Keratinocyte (primary cell): ENCODE data around the gene CFAP54. TPM values are rescaled to one million over a fixed set of nuclear protein-coding genes. Genes with fewer than 3 reads are reported as not detected.

Experiments
- DNase-seq: peaks from one replicate; pipeline ENCODE4 v3.0.0-alpha.2; 2011; ENCODE audit warnings: low read depth, missing footprints, low spot score
- FAIRE-seq: peaks from 2 replicates; lab custom pipeline; 2011; peaks lifted over from hg19 to GRCh38; lab: Jason Lieb, UNC
- H2AFZ ChIP-seq: 2 replicates; pipeline ENCODE4 v1.6.0; 2012; ENCODE audit warnings: low read length, control low read depth, inconsistent platforms; ENCODE audit not compliant: control insufficient read depth
- H3K27ac ChIP-seq: 2 replicates; pipeline ENCODE4 v1.5.1; 2011; ENCODE audit warnings: low read length; ENCODE audit not compliant: control insufficient read depth, insufficient read depth
- H3K27me3 ChIP-seq: 3 replicates; pipeline ENCODE4 v1.6.0; 2011; ENCODE audit warnings: low read length; ENCODE audit not compliant: control insufficient read depth, insufficient read depth; ENCODE audit errors: extremely low read depth
- H3K36me3 ChIP-seq, 2 experiments: 2 replicates in 1 of 2; 3 replicates in 1 of 2; pipeline ENCODE4 v1.5.1; 2011; ENCODE audit warnings: low read length in 2 of 2, mild to moderate bottlenecking in 1 of 2; ENCODE audit not compliant: control insufficient read depth in 2 of 2, insufficient read depth in 2 of 2; ENCODE audit errors: extremely low read depth in 1 of 2
- H3K4me1 ChIP-seq: 3 replicates; pipeline ENCODE4 v1.5.1; 2011; ENCODE audit warnings: low read length; ENCODE audit not compliant: control insufficient read depth, insufficient read depth; ENCODE audit errors: extremely low read depth
- H3K4me2 ChIP-seq: 3 replicates; pipeline ENCODE4 v1.6.0; 2011; ENCODE audit warnings: low read depth, low read length; ENCODE audit not compliant: control insufficient read depth, insufficient read depth; ENCODE audit errors: extremely low read depth
- H3K4me3 ChIP-seq, 3 experiments: fragments of 200-600 bp in 1 of 3; sonication (generic) in 1 of 3; 2 replicates in 2 of 3; 3 replicates in 1 of 3; pipeline ENCODE4 v1.5.1; 2011 to 2016; ENCODE audit warnings: low read length in 3 of 3, mild to moderate bottlenecking in 3 of 3, control low read depth in 2 of 3, inconsistent platforms in 1 of 3, low read depth in 1 of 3, mixed read lengths in 1 of 3, mixed run types in 1 of 3, moderate library complexity in 1 of 3; ENCODE audit not compliant: control insufficient read depth in 2 of 3, insufficient read depth in 2 of 3; ENCODE audit errors: extremely low read depth in 1 of 3
- H3K79me2 ChIP-seq: 2 replicates; pipeline ENCODE4 v1.6.0; 2012; ENCODE audit warnings: low read length; ENCODE audit not compliant: control insufficient read depth, insufficient read depth
- H3K9ac ChIP-seq: 3 replicates; pipeline ENCODE4 v1.6.0; 2011; ENCODE audit warnings: low read length; ENCODE audit not compliant: control insufficient read depth, insufficient read depth; ENCODE audit errors: extremely low read depth
- H3K9me1 ChIP-seq: 3 replicates; pipeline ENCODE4 v1.6.0; 2011; ENCODE audit warnings: low read length; ENCODE audit not compliant: control insufficient read depth, insufficient read depth; ENCODE audit errors: extremely low read depth
- H3K9me3 ChIP-seq: 2 replicates; pipeline ENCODE4 v1.5.1; 2012; ENCODE audit warnings: low read depth, low read length; ENCODE audit not compliant: control insufficient read depth
- H4K20me1 ChIP-seq: 3 replicates; pipeline ENCODE4 v1.6.0; 2011; ENCODE audit warnings: low read length; ENCODE audit not compliant: control insufficient read depth, insufficient read depth; ENCODE audit errors: extremely low read depth
- CTCF ChIP-seq, 3 experiments: IDR thresholded peaks in 1 of 3; conservative IDR thresholded peaks in 1 of 3; optimal IDR thresholded peaks in 1 of 3; 2 replicates in 2 of 3; 3 replicates in 1 of 3; pipeline versions ENCODE3 to v1.5.1; 2011; ENCODE audit warnings: low read length in 3 of 3, mild to moderate bottlenecking in 3 of 3, moderate library complexity in 2 of 3, control low read depth in 1 of 3, inconsistent platforms in 1 of 3; ENCODE audit not compliant: insufficient read depth in 2 of 3; ENCODE audit errors: extremely low read depth in 1 of 3
- EZH2 ChIP-seq: IDR thresholded peaks from one replicate; pipeline ENCODE4 v1.6.1; 2012; ENCODE audit warnings: inconsistent platforms, mild to moderate bottlenecking, low read length, moderate library complexity
- dilution Hi-C: fragments of 300-500 bp; cut with MboI; formaldehyde crosslinking; loops from one replicate; pipeline ENCODE4 v1.7.0; 2020; ENCODE audit warnings: low sequenced_read_pairs; ENCODE audit not compliant: extremely low pct_ligation_motif_present
- polyA plus RNA-seq, 5 experiments: library from polyadenylated mRNA; depleted of rRNA in 3 of 5; stranded (reverse) in 3 of 5; stranded (forward) in 1 of 5; unstranded in 1 of 5; fragments of >200 nt; gene quantifications; 1 replicate in 1 of 5; 2 replicates in 3 of 5; 3 replicates in 1 of 5; pipeline versions ENCODE4 v1.2.1 to v1.2.3, GENCODE V29; 2011 to 2012; ENCODE audit warnings: missing spikeins in 2 of 5, low read depth in 1 of 5, low replicate concordance in 1 of 5

The CFAP54 gene
- polyA plus RNA-seq, 1 donor (not counting 4 experiments of a cell fraction or from before 2014, with no cell fraction given): 1.2 TPM

- no peaks in the 10 kb centered on the region for H3K36me3 ChIP-seq
- H3K4me3 ChIP-seq: no peak overlapping the region
- no peak for FAIRE-seq
- H3K4me2 ChIP-seq: no peak overlapping the region
- H3K4me1 ChIP-seq: peaks cover 36% of the 10 kb centered on the region
- TF ChIP-seq CTCF (optimal IDR thresholded peaks at IDR 0.05 in 1 of 3, IDR thresholded peaks at IDR 0.05 in 1 of 3, conservative IDR thresholded peaks at IDR 0.05 in 1 of 3; ENCODE audit: extremely low read depth in 1 of 3, insufficient read depth in 2 of 3, low read length in 3 of 3) (no peak), EZH2 (no peak)
- dilution Hi-C loops: no loop called here
- H4K20me1 ChIP-seq: no peaks in the 10 kb centered on the region
- no peaks in the 10 kb centered on the region for H3K9me3 ChIP-seq
- H3K9ac ChIP-seq: no peak overlapping the region
- no peak for DNase-seq
- no peaks in the 10 kb centered on the region for H3K79me2 ChIP-seq
- H3K27me3 ChIP-seq: no peaks in the 10 kb centered on the region
- H2AFZ ChIP-seq: no peak overlapping the region
- no peak overlapping the region for H3K27ac ChIP-seq
- H3K9me1 ChIP-seq: no peaks in the 10 kb centered on the region
These were observed 8.5 kb downstream of the CFAP54 start for GRCh38 chr12:96497855-96498254.

- FAIRE-seq: no peak
- H3K27me3 ChIP-seq: no peaks in the 10 kb centered on the region
- H3K79me2 ChIP-seq: no peaks in the 10 kb centered on the region
- H3K9me3 ChIP-seq: no peaks in the 10 kb centered on the region
- peak overlapping the region; percentile 59 for H3K4me2 ChIP-seq
- peak overlapping the region; percentile 93 for H3K27ac ChIP-seq
- H4K20me1 ChIP-seq: no peaks in the 10 kb centered on the region
- H3K9me1 ChIP-seq: no peaks in the 10 kb centered on the region
- DNase-seq: no peak
- H2AFZ ChIP-seq: no peak overlapping the region
- peaks cover 28% of the 10 kb centered on the region for H3K4me1 ChIP-seq
- dilution Hi-C loops: no loop called here
- H3K4me3 ChIP-seq: no peak overlapping the region
- H3K9ac ChIP-seq: peak overlapping the region; percentile 16
- TF ChIP-seq EZH2 (no peak), CTCF (optimal IDR thresholded peaks at IDR 0.05 in 1 of 3, IDR thresholded peaks at IDR 0.05 in 1 of 3, conservative IDR thresholded peaks at IDR 0.05 in 1 of 3; ENCODE audit: extremely low read depth in 1 of 3, insufficient read depth in 2 of 3, low read length in 3 of 3) (peak in 1 of 3 experiments; percentile 1)
- no peaks in the 10 kb centered on the region for H3K36me3 ChIP-seq
These were observed 11.3 kb downstream of the CFAP54 start for GRCh38 chr12:96500693-96501092.
